Measurements from ENCODE around the gene TMEM123.
A peak's percentile ranks its signal among the peaks of the same experiment; 100 is the strongest.

Gene TMEM123

GRCh38 chr11:102357116-102357515 lies 95.4 kb downstream of the TMEM123 start:
- no peak for DNase-seq

GRCh38 chr11:102347462-102348370 lies 104.8 kb downstream of the TMEM123 start:
- peak; percentile 55 for DNase-seq

- DNase-seq = peak; percentile 98
These were observed 105.7 kb downstream of the TMEM123 start, which contains the start of gene BIRC2 for GRCh38 chr11:102346748-102347461. Gene BIRC2 (plus strand): TSS chr11:102347214. CDS start chr11:102349855, 2,641 bp downstream.

- no peak for DNase-seq
These were observed 106.2 kb downstream of the TMEM123 start for GRCh38 chr11:102346456-102346747.

Measured in right forelimb (tissue), 1 donor.